ENCODE measurements around the gene STK35.

STK35 gene

DNA sequence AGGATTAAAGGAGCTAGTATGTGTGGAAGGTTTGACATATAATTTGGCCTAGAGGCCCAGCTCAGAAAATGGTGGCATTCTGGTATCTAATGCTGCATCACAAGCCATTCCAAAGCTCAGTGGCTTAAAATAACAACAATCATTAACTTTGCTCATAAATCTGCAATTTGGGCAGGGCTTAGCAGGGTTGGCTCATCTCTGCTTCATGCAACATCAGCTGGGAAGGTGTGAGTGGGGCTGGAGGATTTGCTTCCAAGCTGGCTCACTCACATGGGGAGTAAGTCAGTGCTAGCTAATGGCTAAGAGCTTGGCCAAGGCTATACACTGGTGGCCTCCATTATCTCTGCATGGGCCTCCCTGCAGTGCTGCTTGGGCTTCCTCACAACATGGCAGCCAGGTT, 48.0 kb upstream of the STK35 start:
- H3K27me3 ChIP-seq (ENCODE audit: insufficient read depth, poor library complexity, severe bottlenecking): no peaks in the 10 kb centered on the region
- no peak for DNase-seq (ENCODE audit: low read depth in 1 of 2, low spot score in 1 of 2)
- TF ChIP-seq, protein P1, sequence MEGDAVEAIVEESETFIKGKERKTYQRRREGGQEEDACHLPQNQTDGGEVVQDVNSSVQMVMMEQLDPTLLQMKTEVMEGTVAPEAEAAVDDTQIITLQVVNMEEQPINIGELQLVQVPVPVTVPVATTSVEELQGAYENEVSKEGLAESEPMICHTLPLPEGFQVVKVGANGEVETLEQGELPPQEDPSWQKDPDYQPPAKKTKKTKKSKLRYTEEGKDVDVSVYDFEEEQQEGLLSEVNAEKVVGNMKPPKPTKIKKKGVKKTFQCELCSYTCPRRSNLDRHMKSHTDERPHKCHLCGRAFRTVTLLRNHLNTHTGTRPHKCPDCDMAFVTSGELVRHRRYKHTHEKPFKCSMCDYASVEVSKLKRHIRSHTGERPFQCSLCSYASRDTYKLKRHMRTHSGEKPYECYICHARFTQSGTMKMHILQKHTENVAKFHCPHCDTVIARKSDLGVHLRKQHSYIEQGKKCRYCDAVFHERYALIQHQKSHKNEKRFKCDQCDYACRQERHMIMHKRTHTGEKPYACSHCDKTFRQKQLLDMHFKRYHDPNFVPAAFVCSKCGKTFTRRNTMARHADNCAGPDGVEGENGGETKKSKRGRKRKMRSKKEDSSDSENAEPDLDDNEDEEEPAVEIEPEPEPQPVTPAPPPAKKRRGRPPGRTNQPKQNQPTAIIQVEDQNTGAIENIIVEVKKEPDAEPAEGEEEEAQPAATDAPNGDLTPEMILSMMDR (IDR thresholded peaks at IDR 0.05; ENCODE audit: insufficient read depth, low read length): no peak
- no peak for TF ChIP-seq POLR2AphosphoS5 (IDR thresholded peaks at IDR 0.05; ENCODE audit: low read depth)
- TF ChIP-seq, protein P2, sequence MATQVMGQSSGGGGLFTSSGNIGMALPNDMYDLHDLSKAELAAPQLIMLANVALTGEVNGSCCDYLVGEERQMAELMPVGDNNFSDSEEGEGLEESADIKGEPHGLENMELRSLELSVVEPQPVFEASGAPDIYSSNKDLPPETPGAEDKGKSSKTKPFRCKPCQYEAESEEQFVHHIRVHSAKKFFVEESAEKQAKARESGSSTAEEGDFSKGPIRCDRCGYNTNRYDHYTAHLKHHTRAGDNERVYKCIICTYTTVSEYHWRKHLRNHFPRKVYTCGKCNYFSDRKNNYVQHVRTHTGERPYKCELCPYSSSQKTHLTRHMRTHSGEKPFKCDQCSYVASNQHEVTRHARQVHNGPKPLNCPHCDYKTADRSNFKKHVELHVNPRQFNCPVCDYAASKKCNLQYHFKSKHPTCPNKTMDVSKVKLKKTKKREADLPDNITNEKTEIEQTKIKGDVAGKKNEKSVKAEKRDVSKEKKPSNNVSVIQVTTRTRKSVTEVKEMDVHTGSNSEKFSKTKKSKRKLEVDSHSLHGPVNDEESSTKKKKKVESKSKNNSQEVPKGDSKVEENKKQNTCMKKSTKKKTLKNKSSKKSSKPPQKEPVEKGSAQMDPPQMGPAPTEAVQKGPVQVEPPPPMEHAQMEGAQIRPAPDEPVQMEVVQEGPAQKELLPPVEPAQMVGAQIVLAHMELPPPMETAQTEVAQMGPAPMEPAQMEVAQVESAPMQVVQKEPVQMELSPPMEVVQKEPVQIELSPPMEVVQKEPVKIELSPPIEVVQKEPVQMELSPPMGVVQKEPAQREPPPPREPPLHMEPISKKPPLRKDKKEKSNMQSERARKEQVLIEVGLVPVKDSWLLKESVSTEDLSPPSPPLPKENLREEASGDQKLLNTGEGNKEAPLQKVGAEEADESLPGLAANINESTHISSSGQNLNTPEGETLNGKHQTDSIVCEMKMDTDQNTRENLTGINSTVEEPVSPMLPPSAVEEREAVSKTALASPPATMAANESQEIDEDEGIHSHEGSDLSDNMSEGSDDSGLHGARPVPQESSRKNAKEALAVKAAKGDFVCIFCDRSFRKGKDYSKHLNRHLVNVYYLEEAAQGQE (IDR thresholded peaks at IDR 0.05; ENCODE audit: insufficient replicate concordance, low read depth): no peak
- TF ChIP-seq GABPA (IDR thresholded peaks at IDR 0.05; ENCODE audit: low read depth): no peak
- TF ChIP-seq SPI1 (IDR thresholded peaks at IDR 0.05; ENCODE audit: borderline replicate concordance, low read depth): no peak
- H3K27ac ChIP-seq (replicated peaks): no peak overlapping the region
- H3K4me3 ChIP-seq (replicated peaks; ENCODE audit: insufficient read depth, low read length): no peak overlapping the region

DNA sequence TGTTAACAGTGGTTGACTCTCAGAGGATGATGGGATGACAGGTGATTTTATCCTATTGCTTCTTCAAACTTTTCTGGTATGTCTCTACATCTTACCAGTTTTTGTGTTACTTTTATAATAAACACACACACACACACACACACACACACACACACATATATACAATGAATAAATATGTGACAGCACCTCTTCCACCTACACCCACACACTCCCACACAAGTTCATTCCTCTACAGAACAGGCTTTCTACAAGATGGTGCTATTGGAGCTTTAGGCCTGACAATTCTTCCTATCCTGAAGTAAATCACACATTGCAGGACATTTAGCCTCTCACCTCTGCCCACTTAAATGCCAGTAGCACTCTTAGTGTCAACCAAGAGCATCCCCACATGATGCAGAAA, 46.7 kb upstream of the STK35 start:
- DNase-seq (ENCODE audit: low read depth in 1 of 2, low spot score in 1 of 2): no peak
- no peak for TF ChIP-seq SPI1 (IDR thresholded peaks at IDR 0.05; ENCODE audit: borderline replicate concordance, low read depth)
- TF ChIP-seq, protein P1 (IDR thresholded peaks at IDR 0.05; ENCODE audit: insufficient read depth, low read length): no peak
- no peak for TF ChIP-seq GABPA (IDR thresholded peaks at IDR 0.05; ENCODE audit: low read depth)
- TF ChIP-seq POLR2AphosphoS5 (IDR thresholded peaks at IDR 0.05; ENCODE audit: low read depth): no peak
- TF ChIP-seq, protein P2 (IDR thresholded peaks at IDR 0.05; ENCODE audit: insufficient replicate concordance, low read depth): no peak
- H3K27me3 ChIP-seq (ENCODE audit: insufficient read depth, poor library complexity, severe bottlenecking): no peaks in the 10 kb centered on the region

GRCh38 chr20:2059411-2059810, 42.2 kb upstream of the STK35 start:
- Histone ChIP-seq H3K27me3 (ENCODE audit: insufficient read depth, poor library complexity, severe bottlenecking) (no peaks in the 10 kb centered on the region), H3K4me3 (replicated peaks; ENCODE audit: insufficient read depth, low read length) (no peak overlapping the region), H3K27ac (replicated peaks) (no peak overlapping the region)
- DNase-seq (ENCODE audit: low read depth in 1 of 2, low spot score in 1 of 2): no peak
- TF ChIP-seq, protein P2 (IDR thresholded peaks at IDR 0.05; ENCODE audit: insufficient replicate concordance, low read depth): no peak
- TF ChIP-seq, protein P1 (IDR thresholded peaks at IDR 0.05; ENCODE audit: insufficient read depth, low read length): no peak
- TF ChIP-seq SPI1 (IDR thresholded peaks at IDR 0.05; ENCODE audit: borderline replicate concordance, low read depth) (no peak), POLR2AphosphoS5 (IDR thresholded peaks at IDR 0.05; ENCODE audit: low read depth) (no peak), GABPA (IDR thresholded peaks at IDR 0.05; ENCODE audit: low read depth) (no peak)

More for the DNA sequence above, 46.7 kb upstream of the STK35 start:
- Histone ChIP-seq H3K4me3 (replicated peaks; ENCODE audit: insufficient read depth, low read length) (no peak overlapping the region), H3K27ac (replicated peaks) (no peak overlapping the region)

All from HL-60 (cell line).